HFFc6 (cell line): Measurements from ENCODE around the gene RBM43. TPM values are rescaled to one million over a fixed set of nuclear protein-coding genes. Genes with fewer than 3 reads are reported as not detected.
A peak's percentile ranks its signal among the peaks of the same experiment; 100 is the strongest.

Source experiments
- DNase-seq: peaks from one replicate; pipeline ENCODE4 v3.0.0-alpha.2; 2018
- H3K27ac Mint-ChIP-seq: 2 replicates; pipeline ENCODE4 v1.8.0; 2020; ENCODE audit warnings: mild to moderate bottlenecking, mixed read lengths
- H3K27me3 Mint-ChIP-seq: 2 replicates; pipeline ENCODE4 v1.8.0; 2021; ENCODE audit warnings: mild to moderate bottlenecking, moderate library complexity, mixed read lengths; ENCODE audit not compliant: insufficient read depth
- H3K36me3 Mint-ChIP-seq: 2 replicates; pipeline ENCODE4 v1.8.0; 2021; ENCODE audit warnings: low read depth, mixed read lengths
- H3K4me1 Mint-ChIP-seq: 2 replicates; pipeline ENCODE4 v1.8.0; 2020; ENCODE audit warnings: low read depth, mixed read lengths
- H3K4me3 Mint-ChIP-seq: 2 replicates; pipeline ENCODE4 v1.8.0; 2020; ENCODE audit warnings: mild to moderate bottlenecking, moderate library complexity, mixed read lengths
- H3K9me3 Mint-ChIP-seq: 2 replicates; pipeline ENCODE4 v1.8.0; 2020; ENCODE audit warnings: mild to moderate bottlenecking, mixed read lengths
- CTCF ChIP-seq: fragments of 200-600 bp; sonication (generic); IDR thresholded peaks from 2 replicates; pipeline ENCODE4 v1.5.0; 2021; ENCODE audit warnings: antibody characterized with exemption, mild to moderate bottlenecking
- total RNA-seq, 6 experiments: library from RNA; stranded (reverse); fragmentation: NEBNext Ultra II Directional; extraction: Animal tissue kit (Norgen Biotek cat#: 25700); gene quantifications; 2 replicates in 1 of 6; 3 replicates in 5 of 6; pipeline ENCODE4 v1.2.3, GENCODE V29; 2021

The RBM43 gene
- total RNA-seq, 6 experiments from 2014 or later: 3.8 to 8.2 (median 6.4) TPM

- no peak for DNase-seq
- Mint-ChIP-seq H3K4me1 (peaks cover 13% of the 10 kb centered on the region), H3K27me3 (no peaks in the 10 kb centered on the region; the same call in 1 of the 2 replicates), H3K36me3 (peaks cover 28% of the 10 kb centered on the region), H3K4me3 (no peak overlapping the region), H3K9me3 (peaks cover 18% of the 10 kb centered on the region), H3K27ac (no peak overlapping the region)
- no peak for TF ChIP-seq CTCF
Measured at GRCh38 chr2:151246152-151246551, 15.5 kb downstream of the RBM43 start.

- Mint-ChIP-seq H3K4me3 (no peak overlapping the region), H3K4me1 (peaks cover 24% of the 10 kb centered on the region), H3K36me3 (peaks cover 10% of the 10 kb centered on the region), H3K27ac (no peak overlapping the region), H3K27me3 (no peaks in the 10 kb centered on the region; the same call in 1 of the 2 replicates), H3K9me3 (peaks cover 6% of the 10 kb centered on the region)
- no peak for TF ChIP-seq CTCF
- no peak for DNase-seq
Measured at GRCh38 chr2:151243468-151243867, 18.2 kb downstream of the RBM43 start.

- Mint-ChIP-seq H3K4me1 (peaks cover 36% of the 10 kb centered on the region), H3K27me3 (no peaks in the 10 kb centered on the region; the same call in none of the 2 replicates), H3K36me3 (no peaks in the 10 kb centered on the region), H3K27ac (no peak overlapping the region), H3K9me3 (no peaks in the 10 kb centered on the region), H3K4me3 (no peak overlapping the region)
- TF ChIP-seq CTCF: no peak
- DNase-seq: peak; percentile 35
Measured at GRCh38 chr2:151241224-151241623, 20.4 kb downstream of the RBM43 start.

- Mint-ChIP-seq H3K4me3 (no peak overlapping the region), H3K36me3 (no peaks in the 10 kb centered on the region), H3K27me3 (no peaks in the 10 kb centered on the region; the same call in none of the 2 replicates), H3K9me3 (no peaks in the 10 kb centered on the region), H3K27ac (no peak overlapping the region), H3K4me1 (peaks cover 42% of the 10 kb centered on the region)
- no peak for DNase-seq
- no peak for TF ChIP-seq CTCF
Measured at GRCh38 chr2:151240433-151240832, 21.2 kb downstream of the RBM43 start.

- no peaks in the 10 kb centered on the region for H3K36me3 Mint-ChIP-seq
- no peak for DNase-seq
- H3K4me3 Mint-ChIP-seq: no peak overlapping the region
- no peaks in the 10 kb centered on the region for H3K9me3 Mint-ChIP-seq
- no peak for TF ChIP-seq CTCF
- H3K27ac Mint-ChIP-seq: no peak overlapping the region
- H3K27me3 Mint-ChIP-seq: no peaks in the 10 kb centered on the region; the same call in 1 of the 2 replicates
- peaks cover 42% of the 10 kb centered on the region for H3K4me1 Mint-ChIP-seq
Measured at GRCh38 chr2:151239624-151240023, 22.0 kb downstream of the RBM43 start.
